Suppressor macrophage treated with lipopolysaccharide for 4 hours (primary cell): ENCODE measurements around the gene CUX1.

Experiments
- DNase-seq: peaks from one replicate; pipeline ENCODE4 v3.0.0-alpha.2; 2020

Gene CUX1

DNA sequence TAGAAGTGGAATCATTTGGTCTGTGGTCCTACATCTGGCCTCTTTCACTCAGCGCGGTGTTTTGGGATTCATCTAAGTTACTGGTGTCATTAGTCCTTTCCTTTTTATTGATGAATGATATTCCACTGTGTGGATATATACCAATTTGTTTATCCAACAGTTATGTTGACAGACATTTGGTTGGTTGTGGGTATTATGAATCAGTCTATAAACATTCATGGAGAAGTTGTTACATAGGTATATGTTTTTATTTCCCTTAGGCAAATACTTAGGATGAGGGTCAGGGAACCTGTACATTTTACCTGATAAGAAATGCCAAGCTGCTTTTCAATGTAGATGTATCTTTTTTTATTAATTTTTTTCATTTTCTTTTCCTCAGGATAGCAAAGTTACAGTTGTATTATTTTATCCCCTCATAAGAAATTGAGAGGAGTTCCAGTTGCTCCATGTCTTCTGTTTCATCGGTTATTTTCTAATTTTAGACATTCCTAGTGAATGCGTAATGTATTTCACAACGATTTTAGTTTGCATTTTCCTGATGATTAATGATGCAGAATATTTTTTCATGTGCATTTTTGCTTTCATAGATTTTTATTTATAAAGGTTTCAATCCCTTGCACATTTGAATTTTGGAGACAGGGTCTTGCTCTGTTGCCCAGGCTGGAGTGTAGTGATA, 265.4 kb downstream of the CUX1 start:
- no peak for DNase-seq

DNA sequence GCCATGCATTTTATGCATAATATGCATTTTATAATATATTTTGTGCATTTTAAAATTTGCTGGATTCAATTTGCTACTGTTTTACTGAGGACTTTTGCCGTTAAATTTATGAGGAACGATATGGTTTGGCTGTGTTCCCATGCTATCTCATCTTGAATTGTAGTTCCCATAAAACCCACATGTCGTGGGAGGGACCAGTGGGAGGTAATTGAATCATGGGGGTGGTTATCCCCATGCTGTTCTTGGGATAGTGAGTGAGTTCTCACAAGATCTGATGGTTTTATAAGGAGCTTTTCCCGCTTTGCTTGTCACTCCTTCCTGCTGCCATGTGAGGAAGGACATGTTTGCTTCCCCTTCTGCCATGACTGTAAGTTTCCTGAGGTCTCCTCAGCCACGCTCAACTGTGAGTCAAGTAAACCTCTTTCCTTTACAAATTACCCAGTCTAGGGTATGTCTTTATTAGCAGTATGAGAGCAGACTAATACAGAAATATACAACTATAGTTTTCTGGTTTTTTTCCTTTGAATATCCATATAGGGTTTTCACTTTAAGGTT, 267.9 kb downstream of the CUX1 start:
- DNase-seq: no peak

DNA sequence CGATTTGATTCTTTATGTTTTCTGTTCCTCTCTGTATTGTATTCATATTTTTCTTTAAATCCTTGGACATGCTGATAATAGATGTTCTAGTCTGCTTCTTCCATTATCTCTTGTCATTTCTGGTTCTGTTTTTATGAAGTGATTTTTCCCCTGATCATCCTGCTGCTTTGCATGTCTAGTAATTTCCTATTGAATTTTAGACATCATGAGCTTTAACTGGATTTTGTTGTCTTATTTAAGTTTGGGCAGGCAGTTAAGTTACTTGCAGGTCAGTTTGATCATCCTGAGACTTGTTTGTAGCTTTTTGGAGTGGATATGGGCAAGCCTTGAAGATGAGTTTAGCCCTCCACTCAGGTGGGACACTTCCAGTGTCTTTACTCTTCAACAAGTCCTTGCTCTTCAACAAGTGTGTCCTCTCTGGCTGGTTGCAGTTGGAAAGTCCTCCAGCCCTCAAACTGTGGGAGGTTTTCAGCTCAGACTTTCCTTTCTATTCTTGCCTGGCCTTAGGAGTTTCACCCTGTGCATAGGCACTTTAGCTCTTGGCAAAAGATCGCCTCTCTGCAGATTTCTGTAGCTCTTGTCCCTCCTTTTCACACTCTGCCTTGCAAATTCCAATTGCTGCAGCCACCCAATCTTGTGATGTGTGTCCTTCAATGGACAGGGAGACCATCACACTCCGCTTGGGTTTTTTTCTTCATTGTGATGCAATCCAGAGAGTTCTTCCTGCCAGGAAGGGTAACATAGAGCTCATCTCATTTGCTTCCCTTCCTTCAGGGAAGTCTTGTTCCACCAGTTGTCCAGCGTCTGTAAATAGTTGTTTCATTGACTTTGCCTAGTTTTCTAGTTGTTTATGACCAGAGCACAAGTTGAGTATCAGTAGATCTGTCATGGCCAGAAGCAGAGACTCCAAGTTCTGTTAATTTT, 272.0 kb downstream of the CUX1 start:
- no peak for DNase-seq

DNA sequence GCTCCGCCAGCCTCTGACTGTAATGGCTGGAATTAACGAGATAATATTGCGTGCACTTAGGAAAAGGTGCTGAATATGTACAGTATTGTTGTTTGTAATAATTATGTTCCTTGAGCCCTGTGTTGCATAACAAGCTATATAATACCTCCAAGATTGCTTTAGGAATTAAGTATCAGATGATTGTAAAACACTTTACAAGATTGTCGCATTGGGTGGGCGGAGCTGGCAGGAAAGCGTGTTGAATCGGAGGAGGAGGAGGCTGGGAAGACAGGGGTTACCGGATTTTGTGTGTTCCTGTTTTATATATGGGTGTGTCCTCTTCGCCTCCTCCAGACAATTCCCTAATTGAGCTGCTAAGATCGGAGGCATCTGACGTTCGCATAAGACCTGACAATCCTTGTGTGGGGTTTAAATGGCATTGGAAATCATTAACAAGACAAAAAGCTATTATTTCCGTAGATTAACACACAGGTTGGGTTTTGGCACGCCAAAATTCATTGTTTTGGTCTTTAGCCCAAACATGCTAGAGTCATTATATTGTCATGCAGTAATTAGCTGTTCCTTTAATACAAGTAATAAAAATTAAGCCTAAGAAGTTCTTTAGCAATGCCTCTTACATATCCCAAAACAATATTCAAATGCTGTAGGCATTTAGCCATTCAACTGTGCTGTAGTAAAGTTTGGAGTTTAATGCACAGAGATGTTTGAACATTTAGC, 276.3 kb downstream of the CUX1 start:
- no peak for DNase-seq

DNA sequence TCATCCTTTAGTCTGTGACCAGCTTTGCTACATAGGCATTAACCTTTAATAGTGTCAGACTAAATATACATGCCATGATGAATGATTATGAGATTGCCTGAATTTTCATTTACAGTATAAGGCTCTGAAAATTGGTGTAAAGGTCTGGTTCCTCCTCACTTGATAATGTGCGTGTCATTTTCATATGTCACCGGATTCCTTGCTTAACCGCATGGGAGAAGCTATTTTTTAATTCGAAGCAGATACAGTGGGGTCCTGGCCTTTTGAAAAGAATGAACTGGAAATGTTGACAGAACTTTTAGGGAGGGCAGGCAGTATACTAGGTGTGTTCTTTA, 276.9 kb downstream of the CUX1 start:
- no peak for DNase-seq

DNA sequence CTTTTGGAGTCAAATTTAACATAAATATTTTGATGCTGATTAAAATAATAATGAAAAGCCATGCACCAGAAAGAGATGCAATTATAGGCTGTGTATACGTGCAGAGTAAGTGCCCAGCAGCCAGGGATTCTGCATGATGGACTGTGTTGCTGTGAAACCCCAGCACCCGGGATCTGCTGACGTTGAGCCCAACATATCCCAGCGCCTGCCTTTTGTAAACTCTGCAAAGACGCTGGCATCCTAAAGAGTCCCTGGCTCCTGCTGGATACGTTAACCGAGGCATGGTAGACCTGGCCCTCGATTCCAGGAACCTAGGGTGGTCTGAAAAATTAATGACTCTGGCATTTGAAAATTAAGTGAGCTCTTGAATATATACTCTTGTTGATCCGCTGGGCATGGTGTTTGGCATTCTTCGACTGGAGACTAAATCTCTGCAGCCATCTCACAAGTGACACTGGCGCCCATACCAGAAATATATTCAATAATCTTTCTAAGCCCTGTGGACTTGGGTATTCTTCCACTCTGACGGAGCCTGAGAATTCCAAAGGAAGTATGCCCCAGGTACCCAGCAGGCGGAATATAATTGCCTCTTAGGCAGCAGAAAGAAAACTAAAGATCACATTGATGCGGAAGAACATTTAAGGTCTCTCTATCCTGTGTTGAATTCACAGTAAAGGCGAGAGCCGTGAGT, 278.0 kb downstream of the CUX1 start:
- DNase-seq: no peak

DNA sequence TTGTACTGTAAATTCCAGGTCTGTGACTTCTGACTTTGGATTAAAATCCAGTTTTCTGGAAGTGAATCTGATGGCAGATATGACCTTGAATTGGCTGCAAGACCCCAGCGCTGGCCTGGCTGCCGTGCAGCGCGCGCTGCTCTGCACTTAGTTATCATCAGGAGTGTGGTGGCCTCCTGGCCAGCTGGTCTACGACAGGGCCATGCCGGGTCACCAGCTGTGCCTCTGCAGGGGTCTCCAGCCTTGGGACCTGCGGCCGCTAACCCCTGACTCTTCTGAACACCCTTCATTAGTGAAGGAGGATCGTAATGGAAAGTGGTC, 278.5 kb downstream of the CUX1 start:
- DNase-seq: no peak

DNA sequence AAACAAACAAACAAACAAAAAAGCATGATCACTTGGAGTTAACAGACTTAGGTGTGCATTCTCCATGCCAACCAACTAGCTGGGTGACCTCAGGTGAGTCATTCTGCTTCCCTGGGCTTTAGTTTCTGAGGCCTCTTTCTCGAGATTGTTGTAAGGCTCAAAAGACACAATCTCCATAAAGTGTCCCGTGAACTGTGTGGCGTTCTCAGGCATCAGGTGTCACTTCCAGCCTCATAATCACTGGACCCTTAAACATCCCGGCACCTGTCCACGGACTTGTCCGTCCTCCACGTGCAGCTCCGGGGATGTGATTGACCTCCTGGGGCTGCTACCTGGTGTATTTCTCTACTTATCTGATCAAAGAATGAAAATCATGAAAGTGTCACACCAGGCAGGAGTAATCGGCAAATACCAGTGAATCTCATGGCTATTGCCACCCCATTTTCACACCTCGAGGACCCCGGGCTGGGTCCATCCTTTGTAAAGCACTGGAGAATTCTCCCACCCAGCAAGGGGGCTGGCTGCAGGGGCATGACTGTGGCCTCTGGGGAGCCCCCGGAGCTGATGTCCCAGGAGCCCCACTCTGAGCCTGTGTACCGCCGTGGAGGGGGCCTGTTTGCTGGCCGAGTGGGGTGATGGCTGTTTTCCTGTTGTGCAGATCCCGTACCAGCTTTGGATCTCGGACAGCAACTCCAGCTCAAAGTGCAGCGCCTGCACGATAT, 279.4 kb downstream of the CUX1 start:
- no peak for DNase-seq

DNA sequence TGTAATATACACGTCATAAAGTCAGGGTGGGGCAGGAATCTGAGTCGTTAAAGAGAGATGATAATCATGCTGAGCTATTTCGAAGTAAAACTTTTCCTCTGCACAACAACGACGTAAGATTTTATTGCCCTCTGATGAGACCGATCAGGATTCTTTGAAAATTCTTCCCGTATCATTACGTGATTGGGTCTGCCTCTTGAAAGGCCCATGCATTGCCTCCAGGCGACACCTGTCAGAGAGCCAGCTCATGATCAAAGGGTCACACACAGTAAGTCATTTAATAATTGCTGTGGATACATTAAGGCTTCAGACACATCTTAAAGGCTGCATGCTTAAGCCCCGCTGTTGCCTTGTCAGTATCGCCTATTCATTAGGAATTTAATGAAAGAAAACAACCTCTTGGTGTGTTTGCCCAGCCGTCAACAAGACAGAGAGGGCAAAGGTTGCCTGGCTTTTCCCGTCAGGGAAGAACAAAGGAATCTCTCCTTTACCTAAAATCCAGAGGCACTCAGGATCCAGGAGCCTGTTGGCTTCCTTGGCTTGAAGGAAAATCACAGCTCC, 280.3 kb downstream of the CUX1 start:
- DNase-seq: no peak

DNA sequence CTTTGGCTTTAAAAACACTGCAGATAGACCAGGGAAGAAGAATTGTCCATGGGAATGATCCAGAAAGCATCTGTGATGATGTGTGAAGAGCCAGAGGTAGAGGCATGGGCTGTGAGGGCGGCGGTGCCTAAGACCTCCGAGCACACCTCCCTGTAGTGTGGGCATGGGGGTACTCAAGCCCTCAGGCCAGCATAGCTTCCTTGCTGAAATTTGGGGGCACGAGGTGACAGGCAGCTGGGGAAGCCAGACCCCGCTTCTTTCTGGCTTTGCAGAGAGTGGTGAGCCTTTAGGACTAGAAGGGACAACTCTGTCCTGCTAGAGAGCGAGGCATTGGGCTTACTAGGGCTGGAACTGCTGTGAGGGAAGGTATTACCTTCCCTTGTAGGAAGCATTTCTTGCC, 281.6 kb downstream of the CUX1 start:
- DNase-seq: no peak

DNA sequence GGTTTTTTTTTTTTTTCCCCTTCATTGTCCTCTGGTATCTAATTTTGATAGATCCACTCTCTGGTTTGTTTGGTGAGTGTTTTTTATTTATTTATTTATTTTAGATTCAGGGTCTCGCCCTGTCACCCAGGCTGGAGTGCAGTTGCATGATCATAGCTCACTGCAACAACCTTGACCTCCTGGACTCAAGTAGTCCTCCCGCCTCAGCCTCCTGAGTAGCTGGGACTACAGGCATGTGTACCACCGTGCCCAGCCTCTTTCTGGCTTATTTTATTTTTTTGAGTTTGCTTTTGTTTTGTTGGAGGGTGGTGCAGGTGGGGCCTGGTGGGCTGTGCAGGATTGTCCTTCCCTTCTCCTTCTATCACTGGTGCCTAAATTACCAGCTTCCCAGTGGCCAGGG, 282.0 kb downstream of the CUX1 start:
- DNase-seq: no peak

DNA sequence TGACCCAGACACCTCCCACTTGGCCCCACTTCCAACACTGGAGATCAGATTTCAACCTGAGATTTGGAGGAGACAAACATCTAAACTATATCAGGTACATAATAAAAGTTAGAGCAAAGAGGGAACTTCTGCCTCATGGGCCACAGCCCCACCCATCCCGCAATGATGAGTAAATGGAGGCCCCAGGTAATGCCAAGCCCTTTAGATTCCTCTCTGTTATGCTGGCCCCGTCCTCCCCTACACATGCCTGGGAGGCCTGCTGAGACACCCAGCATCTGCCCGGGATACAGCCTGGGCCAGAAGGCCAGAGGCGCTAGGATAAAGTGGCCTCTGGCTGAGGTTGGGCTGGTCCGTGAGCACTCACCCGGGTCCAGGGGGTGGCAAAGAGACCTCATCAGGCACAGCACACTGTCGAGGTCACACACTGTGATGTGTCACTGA, 283.7 kb downstream of the CUX1 start:
- no peak for DNase-seq

DNA sequence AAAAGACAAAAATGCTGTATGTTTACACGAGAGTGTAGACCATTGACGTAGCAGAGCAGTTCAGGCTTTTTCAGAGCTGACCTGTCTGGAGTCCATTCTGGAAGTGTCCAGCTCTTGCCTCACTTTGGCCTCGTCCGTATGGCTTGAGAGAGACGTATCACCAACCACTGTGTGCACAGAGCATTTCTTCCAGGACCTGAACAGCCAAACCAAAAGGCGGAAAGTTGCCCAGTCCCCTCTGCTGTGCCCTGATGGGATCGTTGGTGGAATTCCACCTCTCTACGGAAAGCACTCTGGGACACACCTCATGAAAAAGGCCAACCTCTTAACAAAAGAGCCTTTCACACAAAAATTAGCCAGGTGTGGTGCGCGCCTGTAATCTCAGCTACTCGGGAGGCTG, 284.5 kb downstream of the CUX1 start:
- no peak for DNase-seq

DNA sequence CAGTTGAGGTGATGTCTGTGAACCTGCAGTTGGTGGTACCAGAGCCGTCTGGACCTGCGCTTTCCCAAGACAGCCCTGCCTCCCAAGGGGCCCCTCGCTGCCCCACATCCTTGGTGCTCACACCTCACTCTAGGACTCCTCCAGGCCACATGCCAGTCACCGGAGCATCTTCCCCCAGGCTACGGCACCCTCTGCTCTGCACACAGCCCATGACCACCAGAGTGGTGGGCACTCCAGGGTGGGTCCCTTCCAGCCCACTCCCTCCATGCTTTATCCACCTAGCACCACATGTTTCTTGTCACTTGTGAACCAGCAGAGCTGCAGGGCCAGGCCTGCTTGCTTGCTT, 285.6 kb downstream of the CUX1 start:
- DNase-seq: no peak

DNA sequence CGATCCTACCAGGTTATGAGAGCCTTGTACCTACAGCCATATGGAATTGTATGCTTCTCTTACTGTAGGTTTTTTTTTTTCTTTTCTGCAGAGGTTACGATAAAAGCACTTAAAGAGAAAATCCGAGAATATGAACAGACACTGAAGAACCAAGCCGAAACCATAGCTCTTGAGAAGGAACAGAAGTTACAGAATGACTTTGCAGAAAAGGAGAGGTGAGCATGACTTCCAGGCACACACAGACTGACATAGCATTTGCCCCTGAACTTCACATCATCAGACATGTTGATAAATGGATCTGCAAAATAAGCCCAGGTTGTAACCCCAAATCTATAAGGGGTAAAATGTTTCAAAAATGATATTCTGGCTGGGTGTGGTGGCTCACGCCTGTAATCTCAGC, 286.8 kb downstream of the CUX1 start:
- no peak for DNase-seq

DNA sequence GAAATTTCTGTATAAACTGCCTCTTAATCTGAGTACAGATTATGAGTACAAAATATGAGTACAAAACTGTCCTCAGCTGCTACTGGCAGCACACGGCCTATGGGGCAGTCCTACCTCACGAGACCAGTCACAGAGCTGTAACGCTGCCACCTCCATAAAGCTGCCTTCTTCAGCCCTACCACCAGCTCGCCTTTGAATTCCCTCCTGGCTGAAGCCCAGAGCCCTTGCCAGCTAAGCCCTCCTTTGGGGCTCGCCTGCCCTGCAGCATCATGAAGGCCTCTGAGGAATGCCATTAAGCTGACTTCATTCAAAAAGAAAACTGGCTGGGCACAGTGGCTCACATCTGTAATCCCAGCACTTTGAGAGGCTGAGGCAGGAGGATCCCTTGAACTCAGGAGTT, 289.2 kb downstream of the CUX1 start:
- no peak for DNase-seq

DNA sequence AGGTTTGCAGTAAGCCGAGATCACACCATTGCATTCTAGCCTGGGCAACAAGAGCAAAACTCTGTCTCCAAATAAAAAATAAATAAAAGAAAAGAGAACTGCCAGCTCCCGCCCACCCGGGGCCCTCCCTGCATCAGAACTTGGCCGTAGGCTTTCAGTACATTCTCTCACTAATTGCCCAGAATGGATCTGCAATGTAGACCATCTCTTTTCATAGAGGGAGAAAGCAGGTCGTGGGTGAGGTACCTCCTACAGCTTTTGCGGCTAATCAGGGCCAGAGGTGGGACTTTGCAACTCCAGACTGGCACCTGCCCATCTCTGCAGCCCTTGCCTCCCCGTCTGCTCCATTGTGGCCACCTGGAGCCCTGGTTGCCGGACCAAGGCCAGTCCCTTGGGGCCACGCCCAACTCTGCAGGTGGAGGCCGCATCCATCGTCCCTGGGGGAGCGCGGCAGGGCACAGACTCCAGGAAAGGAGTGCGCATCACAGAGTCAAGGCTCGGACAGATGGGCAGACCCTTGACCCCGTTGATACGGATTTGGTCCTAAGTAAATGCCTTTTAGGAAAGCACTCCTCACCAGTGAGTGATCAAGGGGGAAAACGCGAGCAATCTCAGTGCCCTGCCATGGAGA, 290.2 kb downstream of the CUX1 start:
- no peak for DNase-seq

DNA sequence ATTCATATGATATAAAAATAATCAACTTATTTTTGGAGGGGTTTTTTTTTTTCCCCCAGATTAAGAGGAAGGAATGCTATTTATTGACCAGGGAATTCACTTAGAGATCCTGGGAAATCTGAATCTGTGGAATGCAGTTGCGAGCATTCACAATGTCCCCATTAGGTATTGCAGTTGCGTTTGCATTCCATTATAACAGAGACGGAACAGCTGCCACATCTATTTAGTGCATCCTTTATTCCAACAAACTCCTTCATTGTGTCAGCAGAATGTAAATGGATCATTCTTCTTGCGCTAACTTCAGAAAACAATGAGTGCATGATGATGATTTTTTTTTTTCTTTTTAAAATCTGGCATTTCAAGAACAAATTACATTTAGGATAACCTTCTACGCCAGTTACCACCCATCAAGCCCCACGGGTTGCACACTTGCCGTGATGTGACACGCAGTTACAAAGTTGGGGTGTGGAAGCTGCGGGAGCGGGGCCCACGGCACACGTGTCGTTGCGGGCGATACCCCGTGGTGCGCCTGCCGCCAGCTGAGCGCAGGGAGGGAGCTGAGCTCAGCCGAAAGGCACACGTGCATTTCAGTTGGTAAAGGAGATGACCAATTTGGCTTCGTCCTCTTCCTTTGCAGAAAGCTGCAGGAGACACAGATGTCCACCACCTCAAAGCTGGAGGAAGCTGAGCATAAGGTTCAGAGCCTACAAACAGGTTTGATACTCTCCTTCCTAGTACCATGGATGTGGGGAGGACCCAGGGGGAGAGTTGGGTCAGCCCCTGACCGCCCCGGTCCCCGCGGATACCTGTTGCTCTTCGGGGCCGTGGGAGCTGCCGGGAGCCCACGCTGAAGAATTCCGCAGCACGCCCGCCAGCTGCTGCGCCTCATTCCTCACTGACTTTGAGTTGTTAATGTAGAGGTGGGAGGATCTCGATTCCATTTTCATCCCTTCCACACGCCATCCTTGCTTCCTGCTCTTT, 293.9 kb downstream of the CUX1 start:
- no peak for DNase-seq

DNA sequence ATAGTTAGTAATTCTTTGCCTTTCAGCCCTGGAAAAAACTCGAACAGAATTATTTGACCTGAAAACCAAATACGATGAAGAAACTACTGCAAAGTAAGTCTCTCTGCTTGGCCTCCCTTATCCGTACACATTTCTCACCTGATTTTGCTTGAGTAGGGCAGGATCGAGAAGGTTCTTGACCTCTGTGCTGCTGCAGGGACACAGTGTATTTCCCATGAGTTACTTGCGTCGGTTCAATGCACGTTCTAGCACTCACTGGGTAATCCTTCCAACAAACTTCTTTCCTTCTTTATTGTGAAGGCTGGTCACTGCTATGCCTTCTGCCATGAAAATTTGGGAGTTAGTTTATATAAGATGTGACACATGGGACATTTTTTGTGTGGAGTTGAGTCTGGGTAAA, 297.8 kb downstream of the CUX1 start:
- DNase-seq: no peak

DNA sequence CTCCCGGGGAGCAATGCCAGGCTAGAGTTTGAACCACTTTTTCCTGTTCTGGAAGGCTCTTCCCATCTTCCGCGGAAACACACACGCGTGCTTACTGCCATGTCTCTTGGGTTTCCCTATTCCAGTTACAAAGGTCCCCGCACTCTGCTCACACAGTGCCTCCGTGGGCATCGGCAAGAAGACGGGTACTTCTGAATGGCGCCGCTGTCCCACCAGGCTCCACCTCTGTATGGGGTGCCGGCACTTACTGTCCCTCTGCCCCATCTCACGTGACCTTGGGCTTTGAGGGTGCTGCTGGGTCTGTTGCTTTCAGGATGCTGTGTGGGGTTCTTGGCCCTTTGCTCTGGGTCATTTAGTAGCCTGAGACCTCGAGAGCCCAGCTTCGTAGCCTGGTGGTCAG, 298.5 kb downstream of the CUX1 start:
- no peak for DNase-seq
